K562 (cell line): ENCODE measurements around the gene KRT39. TPM values are rescaled to one million over a fixed set of nuclear protein-coding genes. Genes with fewer than 3 reads are reported as not detected.

Source experiments
- ATAC-seq: fragments of 200-7000 bp; cut with Tn5 transposase; 3 replicates; pipeline ENCODE4 v1.9.1; 2020; ENCODE audit warnings: moderate library complexity
- BruUV-seq: library from RNA; stranded (reverse); fragments of 400-500 nt; replicated peaks from 2 replicates; lab custom pipeline; 2021; lab: Mats Ljungman, UMichigan
- CTCF ChIA-PET: fragments of 300-600 bp; formaldehyde crosslinking; extraction: SDS; loops from one replicate; lab custom pipeline; 2021; ENCODE audit warnings: low intra/inter-chr PET ratio; lab: Yijun Ruan, JAX
- POLR2A ChIA-PET: fragments of 300-600, 350-650 bp; sonication (Branson Sonifier 250); formaldehyde crosslinking; extraction: SDS; loops from one replicate; lab custom pipeline; 2021; ENCODE audit warnings: antibody characterized with exemption, inconsistent platforms; lab: Yijun Ruan, JAX
- DNase-seq, 4 experiments: peaks; one replicate each; pipeline versions ENCODE4 v3.0.0 to v3.0.0-alpha.2; 2011 to 2018; ENCODE audit warnings: low spot score in 3 of 4, mixed read lengths in 3 of 4; ENCODE audit errors: extremely low read depth in 1 of 4
- FAIRE-seq: peaks from 2 replicates; lab custom pipeline; 2011; peaks lifted over from hg19 to GRCh38; lab: Jason Lieb, UNC
- H2AFZ ChIP-seq: 2 replicates; pipeline ENCODE4 v1.6.0; 2011; ENCODE audit warnings: low read depth, low read length, control low read depth, inconsistent platforms
- H3K27ac ChIP-seq: fragments of 200-600 bp; 3 replicates; pipeline ENCODE4 v1.8.0; 2011; ENCODE audit warnings: low read depth, mild to moderate bottlenecking, control low read depth, inconsistent platforms, low read length, moderate library complexity, mixed read lengths; ENCODE audit errors: extremely low read depth
- H3K27me3 ChIP-seq, 2 experiments: fragments of 300-600 bp in 1 of 2; 2 replicates in 1 of 2; 3 replicates in 1 of 2; pipeline versions ENCODE4 v1.6.0 to v1.8.0; 2011; ENCODE audit warnings: inconsistent platforms in 2 of 2, low read length in 2 of 2, mild to moderate bottlenecking in 1 of 2, mixed read lengths in 1 of 2, moderate library complexity in 1 of 2; ENCODE audit not compliant: control insufficient read depth in 2 of 2, insufficient read depth in 2 of 2
- H3K36me3 ChIP-seq: fragments of 300-600 bp; 3 replicates; pipeline ENCODE4 v1.8.0; 2011; ENCODE audit warnings: mild to moderate bottlenecking, low read length, inconsistent platforms; ENCODE audit not compliant: control insufficient read depth, insufficient read depth
- H3K4me1 ChIP-seq, 2 experiments: fragments of 200-600 bp in 1 of 2; replicated peaks in 1 of 2; 2 replicates in 1 of 2; 3 replicates in 1 of 2; pipeline versions ENCODE4 v1.5.1 to v1.8.0; 2011; ENCODE audit warnings: inconsistent platforms in 2 of 2, low read length in 2 of 2, mild to moderate bottlenecking in 1 of 2, mixed read lengths in 1 of 2, moderate library complexity in 1 of 2; ENCODE audit not compliant: control insufficient read depth in 2 of 2, insufficient read depth in 2 of 2
- H3K4me2 ChIP-seq: 2 replicates; pipeline ENCODE4 v1.6.1; 2011; ENCODE audit warnings: low read length, control low read depth, inconsistent platforms, mixed read lengths; ENCODE audit not compliant: insufficient read depth
- H3K4me3 ChIP-seq: fragments of 200-600 bp; sonication (generic), shearing (Covaris generic); 2 replicates; pipeline ENCODE4 v1.5.1; 2016; ENCODE audit warnings: control low read depth, inconsistent platforms
- H3K79me2 ChIP-seq: fragments of 200-600 bp; 3 replicates; pipeline ENCODE4 v1.8.0; 2011; ENCODE audit warnings: low read length, inconsistent platforms; ENCODE audit not compliant: control insufficient read depth, insufficient read depth
- H3K9ac ChIP-seq, 2 experiments: 2 replicates each; pipeline versions ENCODE4 v1.6.0 to v1.6.1; 2011; ENCODE audit warnings: low read depth in 2 of 2, low read length in 2 of 2, control low read depth in 1 of 2, inconsistent platforms in 1 of 2, mild to moderate bottlenecking in 1 of 2, mixed read lengths in 1 of 2; ENCODE audit not compliant: insufficient read depth in 1 of 2
- H3K9me1 ChIP-seq: one replicate; pipeline ENCODE4 v1.6.0; 2011; ENCODE audit warnings: inconsistent platforms, mild to moderate bottlenecking, low read length, moderate library complexity; ENCODE audit not compliant: control insufficient read depth, insufficient read depth
- H3K9me3 ChIP-seq: replicated peaks from 2 replicates; pipeline ENCODE4 v1.5.1; 2011; ENCODE audit warnings: low read depth, low read length, inconsistent platforms; ENCODE audit not compliant: control insufficient read depth, insufficient read depth
- H4K20me1 ChIP-seq: replicated peaks from 2 replicates; pipeline ENCODE4 v1.6.1; 2011; ENCODE audit warnings: low read length, inconsistent platforms, mixed read lengths; ENCODE audit not compliant: control insufficient read depth, insufficient read depth
- BCL6 ChIP-seq: fragments of 250-450 bp; sonication (Bioruptor Pico); IDR thresholded peaks from 2 replicates; pipeline ENCODE4 v1.4.0; 2020
- BCOR ChIP-seq: fragments of 450-650 bp; IDR thresholded peaks from 2 replicates; pipeline ENCODE4 v1.6.1; 2016
- BRD9 ChIP-seq: fragments of 450-650 bp; IDR thresholded peaks from 2 replicates; pipeline ENCODE4 v1.6.1; 2018; ENCODE audit warnings: low read depth; ENCODE audit not compliant: partially characterized antibody
- FOXK2 ChIP-seq, 2 experiments: fragments of 450-650 bp; IDR thresholded peaks in 1 of 2; conservative IDR thresholded peaks in 1 of 2; 2 replicates each; pipeline ENCODE4 v1.6.1; 2016; ENCODE audit warnings: low read depth in 2 of 2, mild to moderate bottlenecking in 1 of 2
- HDGF ChIP-seq: fragments of 450-650 bp; IDR thresholded peaks from 2 replicates; pipeline ENCODE4 v1.6.1; 2016
- MBD1 ChIP-seq: fragments of 250-450 bp; sonication (Bioruptor Pico); IDR thresholded peaks from 2 replicates; pipeline ENCODE4 v1.8.0; 2022; ENCODE audit warnings: inconsistent platforms
- PHB ChIP-seq: fragments of 250-450 bp; sonication (Bioruptor Pico); IDR thresholded peaks from 2 replicates; pipeline ENCODE4 v1.5.0; 2021
- RAD51 ChIP-seq: fragments of 450-650 bp; IDR thresholded peaks from 2 replicates; pipeline ENCODE4 v1.7.1; 2016; ENCODE audit warnings: low read depth, mild to moderate bottlenecking, borderline replicate concordance
- SAP30 ChIP-seq: fragments of 200-600 bp; sonication (generic); IDR thresholded peaks from 2 replicates; pipeline ENCODE4 v1.6.1; 2012; ENCODE audit warnings: borderline replicate concordance, low read depth, mild to moderate bottlenecking, moderate library complexity, low read length, control low read depth, inconsistent platforms; ENCODE audit not compliant: insufficient read depth, poor library complexity, severe bottlenecking
- SMARCC2 ChIP-seq: fragments of 450-650 bp; IDR thresholded peaks from 2 replicates; pipeline ENCODE4 v1.6.1; 2017; ENCODE audit warnings: antibody characterized with exemption, moderate library complexity, mild to moderate bottlenecking, low read depth
- SNRNP70 ChIP-seq: fragments of 200-400 bp; formaldehyde crosslinking; optimal IDR thresholded peaks from 2 replicates; pipeline ENCODE3; 2017; ENCODE audit warnings: low read depth, low read length
- SREBF1 ChIP-seq: fragments of 150-350 bp; IDR thresholded peaks from 2 replicates; pipeline ENCODE4 v1.6.1; 2014; ENCODE audit warnings: antibody characterized with exemption, low read depth, low read length, borderline replicate concordance
- SRF ChIP-seq, 2 experiments: fragments of 250-450, 450-650 bp in 1 of 2; sonication (Bioruptor Pico) in 1 of 2; sonication (generic) in 1 of 2; formaldehyde crosslinking; IDR thresholded peaks; 2 replicates each; pipeline versions ENCODE4 v1.5.0 to v1.5.1; 2020 to 2022; ENCODE audit warnings: mild to moderate bottlenecking in 1 of 2, missing genetic modification reagents in 1 of 2
- TFAM ChIP-seq: fragments of 250-450 bp; sonication (Bioruptor Pico); conservative IDR thresholded peaks from 2 replicates; pipeline ENCODE4 v1.5.0; 2021; ENCODE audit warnings: mild to moderate bottlenecking, moderate library complexity
- TSC22D4 ChIP-seq: fragments of 450-650 bp; IDR thresholded peaks from 2 replicates; pipeline ENCODE4 v1.6.1; 2016; ENCODE audit warnings: missing genetic modification characterization, missing biosample characterization, control low read depth
- ZNF76 ChIP-seq: fragments of 250-450 bp; sonication (Bioruptor Pico); IDR thresholded peaks from 2 replicates; pipeline ENCODE4 v1.4.0; 2020; ENCODE audit warnings: mild to moderate bottlenecking, moderate library complexity, borderline replicate concordance
- ZNF780A ChIP-seq: fragments of 250-450 bp; sonication (Bioruptor Pico); IDR thresholded peaks from 2 replicates; pipeline ENCODE4 v1.5.0; 2021; ENCODE audit warnings: mild to moderate bottlenecking
- WGBS: fragments of 100-300 bp; shearing (Covaris generic); methylation state at CpG from one replicate; pipeline ENCODE4 v1.1.6; 2016; ENCODE audit warnings: low coverage, mixed read lengths; ENCODE audit not compliant: insufficient coverage; ENCODE audit errors: missing lambda C conversion rate; 5-methylcytosine and 5-hydroxymethylcytosine counted together
- in situ Hi-C: fragments of 300-500 bp; cut with MboI; formaldehyde crosslinking; loops from 4 replicates; pipeline ENCODE4 v1.15.0; 2018; ENCODE audit warnings: inconsistent platforms, mixed read lengths
- intact Hi-C: fragments of 100-400 bp; cut with micrococcal nuclease; formaldehyde crosslinking; loops from 2 replicates; pipeline ENCODE4 v1.14.2; 2022
- polyA plus RNA-seq, 8 experiments: library from polyadenylated mRNA; depleted of rRNA in 4 of 8; stranded (reverse) in 5 of 8; unstranded in 3 of 8; fragments of >200 nt; fragmentation: Nextera tagmentation in 2 of 8; fragmentation: Illumina TruSeq in 1 of 8; extraction: Ambion mirVana in 2 of 8; extraction: Trizol in 1 of 8; gene quantifications; 2 replicates each; pipeline versions ENCODE4 v1.2.1 to v1.2.3, GENCODE V29; 2011 to 2014; ENCODE audit warnings: inconsistent platforms in 1 of 8, missing spikeins in 1 of 8
- total RNA-seq, 7 experiments: library from RNA; depleted of rRNA in 6 of 7; stranded (reverse); fragments of >200 nt in 6 of 7; fragmentation: Illumina TruSeq in 2 of 7; extraction: Trizol in 2 of 7; gene quantifications; 2 replicates each; pipeline versions ENCODE4 v1.2.1 to v1.2.3, GENCODE V29; 2011 to 2021; ENCODE audit warnings: low replicate concordance in 1 of 7

KRT39 gene
- total and polyA plus RNA-seq, 9 of the 15 experiments (the other 6 are each of a cell fraction or from before 2014, with no cell fraction given), result not detected

- intact Hi-C loops, result no loop called here
- ATAC-seq, result no peak
- CTCF ChIA-PET, result no interaction called here
- Histone ChIP-seq H3K27me3 (peaks cover 0 to 8% of the 10 kb centered on the region in 2 experiments; a peak in 3 of 5 replicates), H3K9me1 (no peaks in the 10 kb centered on the region), H3K9me3 (no peaks in the 10 kb centered on the region), H3K27ac (no peak overlapping the region), H3K36me3 (no peaks in the 10 kb centered on the region), H3K79me2 (no peaks in the 10 kb centered on the region), H3K4me2 (no peak overlapping the region), H3K4me3 (no peak overlapping the region), H2AFZ (no peak overlapping the region), H3K4me1 (no peaks in the 10 kb centered on the region; a peak in 1 of 5 replicates), H4K20me1 (no peaks in the 10 kb centered on the region), H3K9ac (no peak overlapping the region)
- POLR2A ChIA-PET, result no interaction called here
- BruUV-seq, result no TSS peak
- WGBS, result 0% methylated on average over 4 of the region's 4 CpGs
- in situ Hi-C loops, result no loop called here
- no peak for TF ChIP-seq HDGF
- no peak for TF ChIP-seq TFAM
- no peak for TF ChIP-seq FOXK2 (conservative IDR thresholded peaks at IDR 0.05 in 1 of 2, IDR thresholded peaks at IDR 0.05 in 1 of 2; ENCODE audit: low read depth in 2 of 2)
- TF ChIP-seq SAP30, result no peak
- no peak for FAIRE-seq
- DNase-seq, result no peak
Measured at GRCh38 chr17:41009301-41009760, 42.6 kb upstream of the KRT39 start.

GRCh38 chr17:41008811-41009210 lies 42.1 kb upstream of the KRT39 start, which contains the start of gene KRTAP3-1:
KRTAP3-1 (minus strand) TSS chr17:41009128; CDS start chr17:41009074, 54 bp downstream.
- Histone ChIP-seq H3K4me2 (no peak within 1 kb of the TSS), H3K4me1 (no peaks in the 10 kb centered on the region; a peak in 1 of 5 replicates), H3K79me2 (no peaks in the 10 kb centered on the region), H3K36me3 (no peaks in the 10 kb centered on the region), H3K4me3 (no peak within 1 kb of the TSS), H3K27me3 (peaks cover 0 to 9% of the 10 kb centered on the region in 2 experiments; a peak in 3 of 5 replicates), H3K9me1 (no peaks in the 10 kb centered on the region), H3K9ac (no peak within 1 kb of the TSS), H3K27ac (no peak within 1 kb of the TSS), H2AFZ (no peak within 1 kb of the TSS), H4K20me1 (no peaks in the 10 kb centered on the region), H3K9me3 (no peaks in the 10 kb centered on the region)
- FAIRE-seq, result no peak
- no peak for DNase-seq
- ChIA-PET CTCF (no interaction called here), POLR2A (no interaction called here)
- no peak for ATAC-seq
- intact Hi-C loops, result no loop called here
- in situ Hi-C loops, result no loop called here
- no TSS peak for BruUV-seq
- 2% methylated on average over 8 of the region's 8 CpGs for WGBS
- TF ChIP-seq SREBF1, result no peak
- no peak for TF ChIP-seq RAD51
- TF ChIP-seq ZNF76, result no peak
- no peak for TF ChIP-seq PHB (CRISPR knock-in tag)
- TF ChIP-seq BCOR, result no peak
- TF ChIP-seq BRD9, result no peak
- no peak for TF ChIP-seq SRF (CRISPR knock-in tag; IDR thresholded peaks at IDR 0.05)
- no peak for TF ChIP-seq SMARCC2
- TF ChIP-seq TSC22D4 (tag), result no peak
- no peak for TF ChIP-seq BCL6 (CRISPR knock-in tag)
- TF ChIP-seq MBD1, result no peak
- no peak for TF ChIP-seq SNRNP70
- TF ChIP-seq ZNF780A (CRISPR knock-in tag), result no peak
- no peak for TF ChIP-seq TFAM
